Fibroblast of villous mesenchyme (primary cell): ENCODE measurements around the gene PRICKLE2. TPM values are rescaled to one million over a fixed set of nuclear protein-coding genes. Genes with fewer than 3 reads are reported as not detected.

Experiments used
- DNase-seq: peaks from one replicate; pipeline ENCODE4 v3.0.0-alpha.2; 2010; ENCODE audit warnings: low read depth
- H3K4me3 ChIP-seq: 2 replicates; pipeline ENCODE4 v1.5.1; 2011; ENCODE audit warnings: low read depth, mild to moderate bottlenecking, low read length
- CTCF ChIP-seq: IDR thresholded peaks from 2 replicates; pipeline ENCODE4 v1.5.1; 2012; ENCODE audit warnings: low read depth, mild to moderate bottlenecking, low read length; ENCODE audit not compliant: insufficient read depth
- total RNA-seq: library from RNA; depleted of rRNA; stranded (reverse); fragments of >200 nt; gene quantifications from 2 replicates; pipeline ENCODE4 v1.2.3, GENCODE V29; 2012

Gene PRICKLE2
- total RNA-seq, 1 donor, result 36.3 TPM

DNA sequence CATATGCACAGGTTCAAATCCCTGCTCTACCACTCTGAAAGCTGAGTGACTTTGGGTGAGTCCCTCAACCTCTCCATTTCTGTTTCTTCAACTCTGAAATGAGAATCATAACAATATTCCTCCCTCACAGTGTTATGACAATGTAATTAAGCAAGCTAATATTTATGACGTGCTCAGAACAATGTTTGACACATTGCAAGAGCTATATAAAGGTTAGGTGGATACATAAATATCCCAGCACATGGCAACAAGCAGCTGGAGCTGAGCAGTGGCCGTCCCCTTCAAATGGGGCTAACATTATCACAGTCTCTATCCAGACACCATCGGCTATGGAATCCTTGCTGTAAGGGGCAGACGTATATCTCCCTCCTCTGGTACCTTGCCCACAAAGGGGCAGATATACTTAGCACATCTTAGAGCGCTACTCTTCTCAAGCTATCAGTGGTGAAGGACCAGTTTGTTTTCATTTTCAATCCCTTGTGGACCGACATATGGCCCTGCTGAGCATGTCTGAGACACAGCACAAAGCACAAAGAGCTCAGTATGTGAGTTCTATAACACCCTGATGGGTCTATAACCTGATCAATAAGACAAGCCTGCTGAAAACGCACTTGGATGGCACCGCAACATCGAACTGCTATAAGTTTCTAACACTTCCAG is 80.9 kb downstream of the PRICKLE2 start:
- TF ChIP-seq CTCF, result no peak
- no peak for DNase-seq

GRCh38 chr3:64143409-64144130 is 81.7 kb downstream of the PRICKLE2 start:
- no peak for TF ChIP-seq CTCF
- H3K4me3 ChIP-seq, result no peak overlapping the region
- peak; percentile 69 for DNase-seq

More for the DNA sequence above, 80.9 kb downstream of the PRICKLE2 start:
- H3K4me3 ChIP-seq, result no peak overlapping the region

- no peak overlapping the region for H3K4me3 ChIP-seq
- no peak for TF ChIP-seq CTCF
- no peak for DNase-seq
Observed at GRCh38 chr3:64141476-64141875, 83.8 kb downstream of the PRICKLE2 start.

DNA sequence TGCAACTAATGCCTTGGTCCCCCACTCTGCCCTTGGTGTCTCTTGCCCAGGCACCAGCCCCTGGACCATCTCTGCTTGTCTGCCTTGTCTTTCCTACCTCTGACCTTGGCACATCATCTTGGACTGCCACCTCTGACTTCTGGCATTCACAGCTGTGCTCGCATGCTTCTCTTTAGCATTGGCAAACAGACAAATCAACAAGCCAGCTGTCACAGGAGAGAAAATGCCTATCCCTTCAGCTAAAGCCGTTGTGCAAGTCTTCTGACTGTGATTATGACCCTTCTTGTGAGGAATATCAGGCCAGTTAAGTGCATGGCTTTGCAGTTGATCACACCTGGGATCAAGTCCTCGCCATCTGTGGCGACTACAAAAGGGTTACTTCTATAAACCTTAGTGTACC is 84.6 kb downstream of the PRICKLE2 start:
- DNase-seq, result no peak
- no peak for TF ChIP-seq CTCF

GRCh38 chr3:64138656-64139375 is 86.5 kb downstream of the PRICKLE2 start:
- TF ChIP-seq CTCF, result no peak
- H3K4me3 ChIP-seq, result no peak overlapping the region
- no peak for DNase-seq

More for the DNA sequence above, 84.6 kb downstream of the PRICKLE2 start:
- no peak overlapping the region for H3K4me3 ChIP-seq

DNA sequence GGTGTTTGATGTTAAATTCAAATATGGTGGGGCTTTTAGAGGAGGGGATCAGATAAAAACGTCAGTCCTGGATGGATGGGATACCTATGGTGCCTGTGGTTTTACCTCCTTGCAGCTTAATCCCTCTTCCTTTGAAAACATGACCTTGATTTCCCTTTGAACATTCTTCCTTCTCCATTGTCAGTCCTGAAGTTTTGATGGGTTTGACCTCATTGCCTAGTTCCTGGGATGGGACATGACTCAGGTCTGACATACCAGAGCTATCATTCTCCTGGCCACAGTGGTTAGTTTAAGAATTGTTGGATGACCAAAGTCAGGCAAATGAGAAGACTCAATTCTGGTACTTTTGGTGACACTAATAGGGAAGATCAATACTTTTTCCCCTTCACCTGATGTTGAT is 87.2 kb downstream of the PRICKLE2 start:
- TF ChIP-seq CTCF, result no peak
- no peak for DNase-seq
- no peak overlapping the region for H3K4me3 ChIP-seq
